ENCODE results near the gene SLC38A8. TPM values are rescaled to one million over a fixed set of nuclear protein-coding genes. Genes with fewer than 3 reads are reported as not detected.

The SLC38A8 gene
- total and polyA plus RNA-seq, 3 donors from 2014 or later, result 0.33 to 0.43 (median 0.39) TPM

- DNase-seq, result no peak
- no peaks in the 10 kb centered on the region for H3K9me3 ChIP-seq
- no peaks in the 10 kb centered on the region for H3K4me1 ChIP-seq
- no peaks in the 10 kb centered on the region for H3K27me3 ChIP-seq
- intact Hi-C loops (cut with DNase I; ENCODE audit: low total_unique reads), result loop anchor here (5.0 to 10.0 kb wide), 2 partner anchors 94 to 216 kb away; partner anchors contain the start of gene TAF1C
- WGBS, 2 donors, result 1% methylated on average over 42 of the region's 87 CpGs; no CpG with 5 or more reads in 1 of the 2 donors
- TF ChIP-seq CTCF (IDR thresholded peaks at IDR 0.05) (no peak), POLR2A (IDR thresholded peaks at IDR 0.05) (no peak)
- H3K4me3 ChIP-seq, result no peak overlapping the region
- no peaks in the 10 kb centered on the region for H3K36me3 ChIP-seq (ENCODE audit: low read depth, missing control alignments)
- no peak overlapping the region for H3K27ac ChIP-seq
These were observed 74.2 kb downstream of the SLC38A8 start for GRCh38 chr16:83968306-83968851.

GRCh38 chr16:83967838-83968305, 74.7 kb downstream of the SLC38A8 start, which contains the start of gene NECAB2:
TSS of gene NECAB2 (plus strand) at chr16:83968244. CDS start at chr16:83968649, 405 bp downstream.
- H3K27ac ChIP-seq, result no peak within 1 kb of the TSS
- intact Hi-C loops (cut with DNase I; ENCODE audit: low total_unique reads), result loop anchor here (5.0 to 10.0 kb wide), 2 partner anchors 94 to 217 kb away; partner anchors contain the start of gene TAF1C

GRCh38 chr16:83967091-83967490, 75.5 kb downstream of the SLC38A8 start:
- Histone ChIP-seq H3K27ac (no peak overlapping the region), H3K4me1 (no peaks in the 10 kb centered on the region), H3K27me3 (no peaks in the 10 kb centered on the region), H3K9me3 (no peaks in the 10 kb centered on the region), H3K4me3 (no peak overlapping the region), H3K36me3 (ENCODE audit: low read depth, missing control alignments) (no peaks in the 10 kb centered on the region)
- no peak for DNase-seq
- WGBS, 2 donors, result 83 to 86% methylated on average over 2 of the region's 2 CpGs
- intact Hi-C loops (cut with DNase I; ENCODE audit: low total_unique reads), result loop anchor here (5.0 to 10.0 kb wide), 2 partner anchors 95 to 218 kb away; partner anchors contain the start of gene TAF1C
- TF ChIP-seq CTCF (IDR thresholded peaks at IDR 0.05) (no peak), POLR2A (IDR thresholded peaks at IDR 0.05) (no peak)

More at GRCh38 chr16:83967838-83968305, 74.7 kb downstream of the SLC38A8 start, which contains the start of gene NECAB2:
- 6 to 8% methylated on average over 34 to 35 of the region's 35 CpGs for WGBS, 2 donors
- peak; percentile 46 for DNase-seq
- Histone ChIP-seq H3K4me3 (peak within 1 kb of the TSS in 1 of 2 donors; percentile 31), H3K4me1 (no peaks in the 10 kb centered on the region), H3K27me3 (no peaks in the 10 kb centered on the region), H3K36me3 (ENCODE audit: low read depth, missing control alignments) (no peaks in the 10 kb centered on the region), H3K9me3 (no peaks in the 10 kb centered on the region)
- TF ChIP-seq POLR2A (IDR thresholded peaks at IDR 0.05) (no peak), CTCF (IDR thresholded peaks at IDR 0.05) (peak in 2 of 3 experiments; percentile 54 to 71)

- no peak for TF ChIP-seq CTCF (IDR thresholded peaks at IDR 0.05)
- TF ChIP-seq POLR2A (IDR thresholded peaks at IDR 0.05), result no peak
- H3K36me3 ChIP-seq (ENCODE audit: low read depth, missing control alignments), result no peaks in the 10 kb centered on the region
- H3K27me3 ChIP-seq, result no peaks in the 10 kb centered on the region
- H3K27ac ChIP-seq, result no peak overlapping the region
- 91 to 96% methylated on average over 9 to 13 of the region's 13 CpGs for WGBS, 2 donors
- H3K4me3 ChIP-seq, result no peak overlapping the region
- intact Hi-C loops (cut with DNase I; ENCODE audit: low total_unique reads), result loop anchor here (5.0 to 10.0 kb wide), 2 partner anchors 96 to 219 kb away; partner anchors contain the start of gene TAF1C
- no peaks in the 10 kb centered on the region for H3K4me1 ChIP-seq
- no peaks in the 10 kb centered on the region for H3K9me3 ChIP-seq
- no peak for DNase-seq
These were observed 76.4 kb downstream of the SLC38A8 start for GRCh38 chr16:83966153-83966696.
